Stimulated activated CD4-positive, alpha-beta T cell treated with anti-CD3 and anti-CD28 coated beads, Interleukin-15, amount 100 ng/mL, for 48 hours (primary cell): Measurements from ENCODE around the gene MOGAT3.
"Not testable (repeated sequence)": the region's sequence is repeated elsewhere in the genome, so short reads cannot be mapped to it uniquely, and the experiment has no call there.

Experiments
- DNase-seq, 2 donors: peaks; one replicate each; pipeline ENCODE4 v3.0.0-alpha.2; 2020; ENCODE audit warnings: low read depth in 2 of 2

The MOGAT3 gene

DNA sequence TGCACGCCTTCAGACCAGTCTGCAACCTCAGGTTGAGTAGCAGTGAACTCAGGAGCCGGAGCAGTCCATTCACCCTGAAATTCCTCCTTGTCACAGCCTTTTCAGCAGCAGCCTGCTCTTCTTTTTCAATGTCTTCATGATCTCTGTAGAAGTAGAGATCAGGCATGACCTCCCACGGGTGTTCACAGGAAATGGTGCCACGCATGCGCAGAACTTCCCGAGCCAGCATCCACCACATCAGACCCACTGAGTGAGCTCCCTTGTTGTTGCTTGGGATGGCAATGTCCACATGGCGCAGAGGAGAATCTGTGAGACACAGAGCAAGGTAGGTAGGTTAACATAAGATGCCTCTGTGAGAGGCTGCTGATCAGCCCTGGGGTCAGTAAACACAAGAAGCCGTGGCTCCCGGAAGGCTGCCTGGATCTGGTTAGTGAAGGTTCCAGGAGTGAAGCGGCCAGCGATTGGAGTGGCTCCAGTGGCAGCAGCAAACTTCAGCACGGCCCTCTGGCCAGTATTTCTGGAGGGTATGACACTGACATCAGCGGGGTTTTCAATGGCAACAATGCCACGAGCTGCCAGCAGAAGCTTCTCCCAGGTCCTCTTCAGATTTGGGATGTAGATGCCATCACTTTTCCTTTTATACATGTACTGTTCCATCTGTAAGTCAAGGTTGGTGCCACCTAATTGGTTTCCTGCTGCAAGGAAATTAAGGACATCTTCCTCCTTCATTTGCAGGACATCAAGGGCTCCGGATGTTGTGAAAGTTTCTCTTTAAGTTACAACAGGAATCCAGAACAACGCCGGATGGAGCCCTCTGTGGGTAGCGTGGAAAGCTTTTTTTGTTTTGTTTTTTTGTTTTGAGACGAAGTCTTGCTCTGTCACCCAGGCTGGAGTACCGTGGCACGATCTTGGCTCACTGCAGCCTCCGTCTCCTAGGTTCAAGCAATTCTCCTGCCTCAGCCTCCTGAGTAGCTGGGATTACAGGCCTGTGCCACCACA is 3.2 kb upstream of the MOGAT3 start:
- DNase-seq, result peak in 1 of 2 donors; percentile 13

DNA sequence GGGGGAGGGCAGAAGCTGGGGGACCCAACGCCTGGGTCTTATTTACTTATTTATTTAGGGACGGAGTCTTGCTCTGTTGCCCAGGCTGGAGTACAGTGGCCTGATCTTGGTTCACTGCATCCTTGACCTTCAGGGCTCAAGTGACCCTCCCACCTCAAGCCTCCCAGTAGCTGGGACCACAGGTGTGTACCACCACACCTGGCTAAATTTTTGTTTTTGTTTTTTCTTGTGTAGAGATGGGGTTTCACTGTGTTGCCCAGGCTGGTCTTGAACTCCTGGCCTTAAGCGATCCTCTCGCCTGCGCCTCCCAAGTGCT is 1.7 kb upstream of the MOGAT3 start:
- no peak for DNase-seq

DNA sequence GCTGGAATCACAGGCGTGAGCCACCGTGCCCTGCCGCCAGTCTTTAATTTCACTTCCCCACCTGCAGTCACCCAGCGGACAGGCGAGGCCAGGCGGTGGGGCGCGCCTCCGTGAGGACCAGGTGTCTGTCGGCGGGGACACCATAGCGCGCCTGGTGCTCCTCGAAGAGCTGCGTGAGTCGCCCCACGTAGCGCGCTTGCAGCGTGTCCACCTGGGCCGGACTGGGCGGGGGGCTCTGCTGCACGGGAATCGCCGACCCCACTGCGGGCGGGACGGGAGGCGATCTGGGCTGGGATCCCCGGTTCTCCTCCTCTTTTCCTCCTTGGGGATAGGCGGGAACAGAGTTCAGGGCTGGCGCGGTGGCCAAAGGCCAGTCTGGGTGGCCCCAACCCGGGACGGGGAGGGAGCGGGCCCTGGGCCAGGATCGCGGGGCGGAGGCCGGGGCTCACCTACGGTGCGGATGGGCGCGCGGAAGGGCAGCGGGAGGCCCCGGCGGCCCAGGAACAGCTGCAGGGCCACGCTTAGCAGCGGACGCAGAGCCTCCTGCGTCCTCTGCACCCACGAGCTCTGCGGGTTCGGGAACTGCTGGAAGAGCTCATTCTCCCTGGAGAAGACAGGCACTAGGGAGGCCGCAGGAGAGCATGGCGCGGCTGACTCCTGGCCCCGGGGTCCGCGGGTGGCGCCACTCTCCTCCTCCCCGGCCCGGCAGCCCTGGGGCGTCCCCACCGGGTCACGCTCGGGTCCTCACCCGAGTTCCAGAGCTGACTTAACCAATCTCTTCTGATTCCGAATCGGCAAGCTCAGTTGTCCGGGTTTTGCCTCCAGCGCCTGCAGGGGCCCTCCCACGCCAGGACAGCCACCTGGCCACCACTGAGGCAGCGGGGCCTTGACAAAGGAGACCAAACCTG is 1.1 kb upstream of the MOGAT3 start:
- DNase-seq, result no peak

DNA sequence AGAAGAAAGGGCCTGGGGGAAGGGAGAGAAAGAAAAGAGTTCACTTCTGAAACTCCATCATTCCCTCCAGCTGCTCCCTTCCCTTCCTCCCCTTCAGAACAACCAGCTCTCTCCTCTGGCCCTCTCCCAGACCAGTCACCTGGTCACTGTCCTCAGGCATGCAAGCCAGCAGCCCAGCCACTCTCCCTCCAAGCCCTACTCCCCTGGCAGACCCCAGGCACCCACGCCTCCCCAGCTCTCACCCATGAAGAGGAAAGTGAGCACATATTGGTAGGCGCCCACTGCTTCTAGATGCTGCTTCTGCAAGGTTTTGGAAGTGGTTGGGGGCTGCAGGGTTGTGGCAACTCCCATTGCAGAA is 353 bp downstream of the MOGAT3 start:
- no peak for DNase-seq

DNA sequence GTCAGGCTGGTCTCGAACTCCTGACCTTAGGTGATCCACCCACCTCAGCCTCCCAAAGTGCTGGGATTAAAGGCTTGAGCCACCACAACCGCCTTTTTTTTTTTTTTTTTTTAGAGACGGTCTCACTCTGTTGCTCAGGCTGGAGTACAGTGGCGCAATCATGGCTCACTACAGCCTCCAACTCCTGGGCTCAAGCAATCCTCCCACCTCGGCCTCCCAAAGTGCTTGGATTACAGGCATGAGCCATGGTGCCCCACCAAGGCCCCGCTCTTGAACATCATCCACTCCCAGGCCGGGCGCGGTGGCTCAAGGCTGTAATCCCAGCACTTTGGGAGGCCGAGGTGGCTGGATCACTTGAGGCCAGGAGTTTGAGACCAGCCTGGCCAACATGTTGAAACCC is 1.3 kb downstream of the MOGAT3 start:
- not testable (repeated sequence) for DNase-seq

DNA sequence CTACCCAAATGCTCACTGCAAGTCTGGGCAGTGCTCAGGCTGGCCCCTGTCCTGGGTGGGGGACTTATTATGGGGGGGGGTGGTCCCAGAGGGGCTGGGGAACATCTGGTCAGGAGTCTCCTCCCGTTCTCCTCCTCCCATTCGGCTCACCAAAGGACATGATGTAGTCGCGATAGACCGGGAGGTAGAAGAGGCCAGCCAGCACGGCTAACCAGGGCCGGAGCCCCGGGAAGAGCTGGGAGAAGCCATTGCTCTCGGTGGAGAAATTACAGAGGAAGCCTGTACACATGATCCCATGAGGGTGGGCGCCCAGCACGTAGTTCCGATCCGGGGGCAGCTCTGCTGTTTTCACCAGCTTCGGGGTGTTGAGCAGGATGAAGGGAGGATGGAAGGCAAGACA is 2.4 kb downstream of the MOGAT3 start:
- DNase-seq, result no peak

DNA sequence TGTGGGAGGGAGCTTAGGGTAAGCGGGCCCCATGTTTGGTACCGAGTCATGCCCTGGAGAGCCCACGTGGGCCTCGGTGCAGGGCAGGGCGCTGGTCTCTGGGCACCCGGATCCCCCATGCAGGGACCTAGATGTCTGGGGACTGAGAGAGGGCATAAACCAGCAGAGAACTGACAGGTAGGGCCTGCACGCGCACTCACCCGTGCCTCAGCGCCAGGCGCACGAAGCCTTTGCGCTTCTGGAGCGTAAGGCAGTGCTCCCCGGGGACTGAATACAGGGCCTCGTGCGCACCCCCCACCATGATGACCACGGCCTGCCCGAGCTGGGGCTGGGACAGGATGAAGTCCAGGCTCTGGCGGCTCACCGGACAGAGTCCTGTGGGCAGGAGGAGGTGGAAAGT is 2.8 kb downstream of the MOGAT3 start:
- DNase-seq, result no peak

DNA sequence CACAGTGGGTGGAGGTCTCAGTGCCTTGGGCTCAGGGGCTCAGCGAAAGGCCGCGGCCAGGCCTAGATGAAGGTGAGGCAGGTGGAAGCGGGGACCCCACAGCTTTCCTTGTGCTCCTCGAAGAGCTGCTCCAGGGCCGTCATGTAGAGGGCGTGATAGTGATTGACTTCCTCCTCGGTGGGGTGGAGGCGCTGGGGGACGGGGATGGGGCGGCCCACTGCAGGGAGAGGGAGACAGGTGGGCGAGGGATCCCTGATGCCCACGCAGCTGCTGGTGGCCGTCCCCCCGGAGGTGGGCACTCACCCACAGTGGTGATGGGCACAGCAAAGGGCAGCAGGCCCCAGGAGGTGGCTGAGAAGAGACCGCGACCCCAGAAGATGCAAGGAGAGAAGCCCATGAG is 5.0 kb downstream of the MOGAT3 start:
- DNase-seq, result no peak

DNA sequence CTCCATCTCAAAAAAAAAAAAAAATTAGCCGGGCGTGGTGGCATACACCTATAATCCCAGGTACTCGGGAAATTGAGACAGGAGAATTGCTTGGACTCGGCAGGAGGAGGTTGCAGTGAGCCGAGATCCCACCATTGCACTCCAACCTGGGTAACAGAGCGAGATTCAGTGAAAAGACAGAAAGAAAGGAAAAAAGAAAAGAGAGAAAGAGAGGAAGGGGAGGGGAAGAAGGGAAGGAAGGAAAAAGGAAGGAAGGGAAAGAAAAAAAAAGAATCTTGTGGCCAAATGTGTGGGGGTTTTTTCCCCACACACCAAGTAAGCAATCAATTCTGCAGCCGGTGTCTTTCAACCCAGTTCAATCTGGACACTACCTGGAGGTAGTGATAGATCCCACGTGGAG is 11.7 kb downstream of the MOGAT3 start:
- DNase-seq, result no peak

DNA sequence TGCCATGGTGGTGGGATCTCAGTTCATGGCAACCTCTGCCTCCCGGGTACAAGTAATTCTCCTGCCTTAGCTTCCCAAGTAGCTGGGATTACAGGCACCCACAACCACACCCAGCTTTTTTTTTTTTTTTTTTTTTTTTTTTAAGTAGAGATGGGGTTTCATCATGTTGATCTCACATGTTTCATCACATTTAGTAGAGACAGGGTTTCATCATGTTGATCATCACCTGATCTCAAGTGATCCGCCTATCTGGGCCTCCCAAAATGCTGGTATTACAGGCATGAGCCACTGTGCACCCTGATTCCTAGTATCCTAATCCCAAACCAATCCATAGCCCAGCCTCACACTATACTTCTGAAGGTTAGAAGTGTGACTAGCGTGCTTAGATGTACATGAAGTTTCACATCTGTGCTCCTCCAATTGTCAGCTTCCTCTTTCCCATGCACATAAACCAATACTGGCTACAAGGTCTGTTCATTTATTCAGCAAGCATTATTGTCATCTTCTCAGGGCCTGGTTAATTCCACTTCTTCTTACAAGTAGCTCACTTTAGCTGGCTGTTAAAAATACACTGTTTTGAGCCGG is 13.9 kb downstream of the MOGAT3 start:
- no peak for DNase-seq

DNA sequence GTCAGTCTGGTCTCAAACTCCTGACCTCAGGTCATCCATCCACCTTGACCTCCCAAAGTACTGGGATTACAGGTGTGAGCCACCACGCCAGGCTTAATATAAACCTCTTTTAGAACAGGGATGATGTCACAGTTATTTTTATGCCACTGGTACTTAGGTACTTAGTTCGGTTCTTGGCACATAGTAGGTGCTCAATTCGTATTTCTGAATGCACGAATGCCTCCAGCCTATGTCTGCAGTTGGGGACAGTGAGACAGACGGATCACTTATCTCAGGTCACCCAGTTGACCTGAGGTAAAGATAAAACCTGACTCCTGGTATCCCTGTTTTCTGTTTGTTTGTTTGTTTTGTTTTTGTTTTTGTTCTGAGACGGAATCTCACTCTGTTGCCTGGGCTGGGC is 14.6 kb downstream of the MOGAT3 start:
- DNase-seq, result no peak

DNA sequence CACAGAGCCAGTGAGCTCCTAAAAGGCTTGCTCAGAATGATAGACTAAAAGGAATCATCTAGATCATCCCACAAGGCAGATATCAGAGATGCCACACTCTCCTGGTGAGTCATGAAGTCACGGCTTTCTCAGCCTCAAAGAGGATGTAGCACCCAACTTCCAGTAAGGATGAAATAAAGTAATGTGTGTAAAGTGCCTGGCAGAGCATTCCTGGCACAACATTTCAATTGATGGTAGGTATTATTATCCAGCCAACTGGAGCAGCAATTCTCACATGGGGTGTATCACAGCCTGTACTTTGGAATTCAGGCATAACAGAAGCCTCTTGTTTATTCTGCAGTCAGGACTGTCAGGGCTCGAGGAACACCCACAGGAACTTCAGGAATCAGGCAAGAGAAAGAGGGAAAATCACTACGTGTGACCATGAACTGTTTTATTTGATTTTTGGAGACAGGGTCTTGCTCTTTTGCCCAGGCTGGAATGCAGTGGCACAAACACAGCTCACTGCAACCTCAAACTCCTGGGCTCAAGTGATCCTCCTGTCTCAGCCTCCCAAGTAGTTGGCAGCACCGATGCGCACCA is 15.5 kb downstream of the MOGAT3 start:
- DNase-seq, result no peak

DNA sequence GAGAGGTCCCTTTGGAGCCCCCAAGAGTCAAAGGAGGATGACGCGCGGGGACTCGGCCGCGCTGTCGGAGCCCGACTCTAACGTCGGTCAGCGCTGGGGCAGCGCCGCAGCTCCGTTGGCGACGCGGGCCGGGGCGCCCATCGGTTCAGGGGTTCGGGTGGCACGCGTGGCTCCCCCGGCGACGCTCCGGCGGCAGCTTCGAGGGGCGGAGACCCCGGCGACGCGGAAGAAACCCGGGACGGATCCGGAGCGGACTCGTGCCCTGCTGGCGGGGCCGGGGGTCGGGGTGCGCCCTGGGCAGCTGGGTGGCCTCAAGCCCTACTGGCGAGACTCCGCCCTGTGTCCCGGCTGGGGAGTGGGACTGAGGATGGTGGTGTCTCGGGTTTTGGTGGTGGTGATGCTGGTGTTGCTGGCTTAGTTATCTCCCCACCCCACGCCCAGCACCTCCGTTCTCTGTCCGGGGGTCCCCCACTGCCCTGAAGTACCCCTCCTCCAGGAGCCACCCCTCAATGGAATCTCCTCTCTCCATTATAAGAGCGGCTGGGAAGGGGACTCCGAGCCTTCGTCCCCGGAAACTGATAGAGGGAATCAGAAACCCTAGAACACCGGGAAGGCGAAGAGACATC is 20.6 kb downstream of the MOGAT3 start, which contains the start of gene NAT16:
Gene NAT16, minus strand, starts transcription at position 164 of the 626 bp plus-strand sequence. CDS start 5,486 bp downstream, outside the sequence.
- no peak for DNase-seq

DNA sequence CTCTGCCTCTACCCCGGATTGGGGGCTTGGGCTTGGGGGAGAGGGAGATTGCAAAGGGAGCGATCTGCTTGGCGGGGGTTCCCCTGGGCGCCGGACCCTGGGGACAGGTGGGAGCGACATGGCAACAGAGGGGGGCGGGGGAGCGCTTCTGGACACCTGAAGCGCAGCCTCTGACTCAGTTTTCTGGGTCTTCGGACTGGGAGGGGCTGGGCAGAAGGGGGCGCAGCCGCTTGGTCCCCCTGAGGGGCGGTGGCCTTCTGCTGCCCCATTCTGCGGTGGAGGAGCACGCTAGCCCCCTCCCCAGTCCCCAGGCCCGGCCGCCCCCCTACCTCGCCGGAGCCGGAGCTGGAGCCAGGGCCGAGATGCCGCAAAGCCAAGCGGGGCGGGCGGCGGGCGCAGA is 21.1 kb downstream of the MOGAT3 start:
- DNase-seq, result no peak

DNA sequence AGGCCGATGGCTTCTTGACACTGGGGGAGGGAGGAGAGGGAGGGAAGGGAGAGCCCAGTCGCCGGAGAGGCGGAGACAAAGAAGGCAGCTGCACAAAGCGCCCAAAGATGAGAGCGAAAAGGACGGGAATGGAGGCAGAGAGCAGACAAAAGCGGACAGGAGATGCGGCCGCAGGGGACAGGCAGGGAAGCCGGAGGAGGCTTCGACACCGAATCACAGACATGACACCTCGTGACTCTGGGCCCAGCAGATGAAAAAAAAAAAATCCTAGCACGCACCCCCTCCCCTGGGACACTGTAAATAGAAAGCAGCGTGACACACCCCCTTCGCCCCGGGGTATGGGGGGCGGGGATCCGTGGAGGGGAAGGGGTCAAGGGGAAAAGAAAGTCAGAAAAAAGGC is 21.7 kb downstream of the MOGAT3 start:
- DNase-seq, result no peak

DNA sequence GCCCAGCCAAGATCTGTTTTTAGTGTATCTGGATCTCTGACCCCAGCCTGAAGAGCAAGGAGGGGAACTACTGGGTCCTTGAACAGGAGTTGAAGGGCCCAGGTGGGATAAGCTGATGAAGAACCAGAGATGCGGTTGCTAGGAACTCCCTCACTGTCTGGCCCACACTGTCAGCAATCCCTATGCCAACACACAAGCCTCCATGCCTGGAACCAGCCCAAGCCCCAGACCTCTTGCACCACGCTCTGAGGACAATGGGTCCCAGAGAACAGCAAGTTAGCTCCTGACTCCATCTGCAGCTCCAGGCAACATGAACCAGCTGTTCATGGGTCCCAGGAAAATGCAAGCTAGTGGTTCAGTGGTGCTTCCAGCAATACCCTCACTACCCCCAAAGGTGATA is 23.2 kb downstream of the MOGAT3 start:
- no peak for DNase-seq

DNA sequence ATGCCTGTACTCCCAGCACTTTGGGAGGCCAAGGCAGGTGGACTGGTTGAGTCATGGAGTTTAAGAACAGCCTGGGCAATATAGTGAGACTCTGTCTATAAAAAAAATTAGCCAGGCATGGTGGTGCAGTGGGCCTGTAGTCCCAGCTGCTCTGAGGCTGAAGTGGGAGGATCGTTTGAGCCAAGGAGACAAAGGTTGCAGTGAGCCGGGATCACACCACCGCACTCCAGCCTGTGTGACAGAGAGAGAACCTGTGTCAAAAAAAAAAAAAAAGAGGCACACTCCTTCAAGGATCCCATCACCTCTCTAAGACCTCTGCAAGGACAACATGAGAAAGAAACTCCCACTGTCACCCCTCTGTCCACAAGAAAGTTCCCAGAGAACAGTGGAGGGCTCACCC is 25.2 kb downstream of the MOGAT3 start:
- no peak for DNase-seq

DNA sequence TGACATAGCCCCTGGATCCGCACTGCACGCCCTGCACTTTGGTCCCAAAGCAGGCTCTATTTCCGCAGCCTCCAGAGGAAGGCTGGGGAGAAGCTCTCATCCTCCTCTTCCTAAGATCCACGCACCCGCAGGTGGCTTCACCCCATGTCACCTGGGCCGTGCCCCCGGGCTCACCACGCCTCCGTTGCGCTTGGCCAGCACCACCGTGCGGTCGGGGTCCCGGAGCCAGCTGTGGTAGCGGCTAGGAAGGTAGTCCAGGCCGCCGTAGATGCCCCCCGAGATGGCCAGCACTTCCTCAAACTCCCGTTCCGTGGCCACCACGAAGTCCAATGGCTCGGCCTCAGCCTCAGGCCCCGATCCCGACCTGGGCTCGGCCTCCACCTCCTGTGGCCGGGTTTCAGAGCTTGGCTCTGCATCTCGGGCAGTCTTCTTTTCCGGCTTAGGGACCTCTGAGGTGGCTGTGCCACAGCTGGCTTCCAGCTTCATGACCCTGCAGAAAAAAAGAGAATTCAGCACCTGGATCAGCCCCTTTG is 26.4 kb downstream of the MOGAT3 start:
- DNase-seq, result no peak

DNA sequence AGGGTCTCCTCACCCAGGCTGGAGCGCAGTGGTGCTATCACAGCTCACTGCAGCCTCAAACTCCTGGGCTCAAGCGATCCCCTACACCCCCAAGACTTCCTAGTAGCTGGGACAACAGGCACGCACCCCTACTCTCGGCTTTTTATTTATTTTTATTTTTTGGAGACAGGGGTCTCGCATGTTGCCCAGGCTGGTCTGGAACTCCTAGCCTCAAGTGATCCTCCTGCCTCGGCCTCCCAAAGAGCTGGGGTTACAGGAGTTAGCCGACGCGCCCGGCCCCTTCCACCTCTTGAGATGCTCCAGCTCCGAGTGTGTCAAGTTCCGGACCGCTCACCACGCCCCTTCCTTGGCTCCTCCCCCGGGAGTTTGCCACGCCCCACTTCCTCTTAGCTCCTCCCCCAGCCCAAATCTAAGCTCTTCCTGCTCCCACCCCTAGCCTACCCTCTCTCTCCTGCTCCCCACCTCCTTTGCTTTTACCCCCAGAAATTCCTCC is 27.0 kb downstream of the MOGAT3 start:
- peak; percentile 52 to 60 for DNase-seq

DNA sequence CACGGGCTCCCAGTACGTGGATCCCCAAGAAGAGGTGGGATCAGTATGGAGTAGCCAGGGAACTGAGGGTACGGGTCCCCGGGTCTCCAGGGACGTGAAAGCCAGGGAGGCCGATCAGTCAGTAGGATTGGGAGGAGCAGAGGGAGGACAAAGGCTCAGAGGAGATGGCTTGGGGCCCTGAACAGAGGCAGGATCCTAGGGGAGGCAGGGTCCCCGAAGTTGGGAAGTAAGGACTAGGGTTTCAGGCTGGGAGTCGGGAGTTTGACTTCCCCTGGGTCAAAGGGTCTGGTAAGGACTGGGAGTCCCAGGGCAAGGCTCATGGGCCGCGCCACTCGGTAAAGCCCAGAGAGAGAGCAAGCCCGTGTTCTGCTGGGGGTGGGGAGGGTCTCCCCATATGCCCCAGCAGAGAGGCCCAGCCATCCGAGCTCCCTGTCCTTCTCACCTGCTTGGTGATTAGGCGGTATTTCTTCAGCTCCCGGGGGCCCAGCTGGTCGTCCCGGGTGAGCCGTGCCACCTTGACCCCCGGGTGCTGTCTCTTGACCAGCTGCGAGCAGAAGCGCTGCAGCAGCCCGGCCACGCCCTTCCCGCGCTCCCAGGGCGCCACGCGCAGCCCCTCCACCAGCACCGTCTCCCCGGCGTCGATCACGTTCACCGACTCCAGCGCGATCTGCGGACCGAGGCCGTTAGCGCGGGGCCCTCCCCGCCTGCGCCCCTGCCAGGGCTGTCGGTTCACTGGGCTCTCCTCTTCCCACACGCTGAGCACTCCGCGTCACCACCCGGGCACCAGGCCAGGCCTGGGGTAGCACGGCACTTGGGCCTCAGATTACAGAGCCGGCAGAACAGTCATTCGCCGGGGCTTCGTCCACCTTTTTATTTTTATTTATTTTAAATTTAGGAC is 27.7 kb downstream of the MOGAT3 start:
- no peak for DNase-seq
